ENCODE measurements around the gene HMGB3. TPM values are rescaled to one million over a fixed set of nuclear protein-coding genes. Genes with fewer than 3 reads are reported as not detected.

HMGB3 gene
- total RNA-seq, 1 experiment from 2014 or later, result 251 TPM

DNA sequence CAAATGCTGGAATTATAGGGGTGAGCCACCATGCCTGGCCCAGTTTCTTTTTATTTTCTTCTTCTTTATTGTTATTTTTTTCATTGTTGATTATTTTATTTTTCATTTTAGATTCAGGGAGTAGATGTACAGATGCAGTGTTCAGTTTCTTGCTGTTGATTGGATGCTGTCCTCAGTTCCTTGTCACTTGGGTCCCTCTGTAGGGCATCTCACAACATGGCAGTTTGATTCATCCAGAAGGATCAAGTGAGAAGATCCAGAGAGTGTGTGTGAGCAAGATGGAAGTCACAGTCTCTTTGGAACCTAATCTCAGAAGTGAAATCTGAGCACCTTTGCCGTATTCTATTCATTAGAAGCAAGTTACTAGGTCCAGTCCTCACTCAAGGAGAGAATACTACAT, 20.9 kb downstream of the HMGB3 start:
- BruUV-seq (replicated peaks), result no TSS peak
- Histone ChIP-seq H3K27me3 (ENCODE audit: control insufficient read depth, insufficient read depth, low read length) (no peaks in the 10 kb centered on the region), H3K4me1 (ENCODE audit: control insufficient read depth, insufficient read depth, low read length) (no peaks in the 10 kb centered on the region), H3K27ac (ENCODE audit: low read length) (no peak overlapping the region), H3K36me3 (ENCODE audit: control insufficient read depth, insufficient read depth, low read length) (no peaks in the 10 kb centered on the region), H3K9me3 (ENCODE audit: control insufficient read depth, insufficient read depth, low read depth, low read length) (no peaks in the 10 kb centered on the region), H3K4me3 (ENCODE audit: low read depth in 2 of 2, low read length in 2 of 2) (no peak overlapping the region)
- in situ Hi-C loops (cut with HindIII; ENCODE audit: low pct_unique_long_range_greater_than_20kb, low sequenced_read_pairs) (no loop called here), intact Hi-C loops (cut with micrococcal nuclease; ENCODE audit: unreplicated experiment) (no loop called here)
- peak; percentile 47 for TF ChIP-seq CTCF (IDR thresholded peaks at IDR 0.05)
- TF ChIP-seq SIN3A (IDR thresholded peaks at IDR 0.05; ENCODE audit: borderline replicate concordance, insufficient read depth, low read depth, low read length), result no peak
- CTCF ChIA-PET, result interaction anchor here (1.3 kb wide), 1 partner anchor 232 kb away, joined by 3 read pairs; no protein-coding TSS in a partner anchor
- POLR2A ChIA-PET, result interaction anchor here (0.7 kb wide), 1 partner anchor 122 kb away, joined by 15 read pairs; no protein-coding TSS in a partner anchor
- ATAC-seq (0 out of 2 replicates have a peak, but pooled peaks have one; percentile 53), DNase-seq (ENCODE audit: low read depth, low spot score) (no peak)

GRCh38 chrX:151006410-151007109, 23.4 kb downstream of the HMGB3 start:
- CTCF ChIA-PET, result no interaction called here
- TF ChIP-seq TCF7L2 (IDR thresholded peaks at IDR 0.05; ENCODE audit: low read depth, low read length) (no peak), REST (IDR thresholded peaks at IDR 0.05; ENCODE audit: insufficient read depth in 1 of 2, low read depth in 2 of 2, low read length in 1 of 2) (no peak), POLR2AphosphoS5 (IDR thresholded peaks at IDR 0.05; ENCODE audit: low read depth, low read length) (no peak), CTCF (IDR thresholded peaks at IDR 0.05) (no peak), SIN3A (IDR thresholded peaks at IDR 0.05; ENCODE audit: borderline replicate concordance, insufficient read depth, low read depth, low read length) (no peak)
- no TSS peak for BruUV-seq (replicated peaks)
- H3K27ac ChIP-seq (ENCODE audit: low read length), result no peak overlapping the region
- no peaks in the 10 kb centered on the region for H3K4me1 ChIP-seq (ENCODE audit: control insufficient read depth, insufficient read depth, low read length)
- intact Hi-C loops (cut with micrococcal nuclease; ENCODE audit: unreplicated experiment), result no loop called here
- POLR2A ChIA-PET, result no interaction called here
- in situ Hi-C loops (cut with HindIII; ENCODE audit: low pct_unique_long_range_greater_than_20kb, low sequenced_read_pairs), result no loop called here
- no peaks in the 10 kb centered on the region for H3K27me3 ChIP-seq (ENCODE audit: control insufficient read depth, insufficient read depth, low read length)
- H3K4me3 ChIP-seq (ENCODE audit: low read depth in 2 of 2, low read length in 2 of 2), result no peak overlapping the region
- no peak for ATAC-seq
- H3K9me3 ChIP-seq (ENCODE audit: control insufficient read depth, insufficient read depth, low read depth, low read length), result no peaks in the 10 kb centered on the region
- no peak for DNase-seq (ENCODE audit: low read depth, low spot score)
- H3K36me3 ChIP-seq (ENCODE audit: control insufficient read depth, insufficient read depth, low read length), result no peaks in the 10 kb centered on the region
